Ammon's horn (tissue), 1 donor: ENCODE data around the gene CT45A8.
"Not testable (repeated sequence)": the region's sequence is repeated elsewhere in the genome, so short reads cannot be mapped to it uniquely, and the experiment has no call there.

Experiments used
- DNase-seq: peaks from one replicate; pipeline ENCODE4 v3.0.0-alpha.2; 2016; ENCODE audit warnings: low spot score

The CT45A8 gene

GRCh38 chrX:135854438-135854837 is at the start of gene CT45A8:
Gene CT45A8, minus strand, starts transcription at chrX:135854538. Its CDS starts 3,755 bp downstream, at chrX:135850783.
- DNase-seq = not testable (repeated sequence)

GRCh38 chrX:135893294-135893817 is 39.0 kb upstream of the CT45A8 start, which contains the start of the genes CT45A10 and SAGE1:
Gene CT45A10, minus strand, starts transcription at chrX:135893444. Its CDS starts 8,100 bp downstream, at chrX:135885344.
Gene SAGE1, plus strand, starts transcription at chrX:135893716. Its CDS starts 2,527 bp downstream, at chrX:135896243.
- DNase-seq = no peak

GRCh38 chrX:135892781-135893180 is 38.4 kb upstream of the CT45A8 start:
- no peak for DNase-seq

- DNase-seq = no peak
Measured at GRCh38 chrX:135890087-135890585, 35.8 kb upstream of the CT45A8 start.

GRCh38 chrX:135888976-135889375 is 34.6 kb upstream of the CT45A8 start:
- not testable (repeated sequence) for DNase-seq

- DNase-seq = not testable (repeated sequence)
Measured at GRCh38 chrX:135888230-135888629, 33.9 kb upstream of the CT45A8 start.

- not testable (repeated sequence) for DNase-seq
Measured at GRCh38 chrX:135882741-135883140, 28.4 kb upstream of the CT45A8 start.

GRCh38 chrX:135871712-135872111 is 17.4 kb upstream of the CT45A8 start, which contains the start of gene CT45A9:
Gene CT45A9, minus strand, starts transcription at chrX:135871812. Its CDS starts 3,751 bp downstream, at chrX:135868061.
- DNase-seq = not testable (repeated sequence)

GRCh38 chrX:135837180-135837579 is 17.2 kb downstream of the CT45A8 start, which contains the start of gene CT45A7:
Gene CT45A7, minus strand, starts transcription at chrX:135837280. Its CDS starts 3,747 bp downstream, at chrX:135833533.
- DNase-seq = not testable (repeated sequence)

- not testable (repeated sequence) for DNase-seq
Measured at GRCh38 chrX:135819912-135820311, 34.4 kb downstream of the CT45A8 start, which contains the start of gene CT45A2. Gene CT45A2, minus strand, starts transcription at chrX:135820012. Its CDS starts 3,747 bp downstream, at chrX:135816265.

- DNase-seq = not testable (repeated sequence)
Measured at GRCh38 chrX:135802687-135803086, 51.7 kb downstream of the CT45A8 start, which contains the start of gene CT45A6. Gene CT45A6, minus strand, starts transcription at chrX:135802787. Its CDS starts 3,794 bp downstream, at chrX:135798993.
